Smooth muscle cell (in vitro differentiated cells): Measurements from ENCODE around the gene SLC25A31. TPM values are rescaled to one million over a fixed set of nuclear protein-coding genes. Genes with fewer than 3 reads are reported as not detected.

Experiments
- DNase-seq: peaks from one replicate; lab custom pipeline; 2025; ENCODE audit not compliant: unreplicated experiment; lab: John Stamatoyannopoulos, UW
- H2AFZ ChIP-seq: fragments of 200-600 bp; sonication (generic); 2 replicates; pipeline ENCODE4 v1.6.0; 2016; ENCODE audit warnings: antibody characterized with exemption, low read depth, mild to moderate bottlenecking
- H3F3A ChIP-seq: fragments of 200-600 bp; sonication (generic); 2 replicates; pipeline ENCODE4 v1.6.0; 2017; ENCODE audit warnings: antibody characterized with exemption, low read depth
- H3K27ac ChIP-seq: fragments of 200-600 bp; sonication (generic); 2 replicates; pipeline ENCODE4 v1.5.1; 2016; ENCODE audit warnings: low read depth, mild to moderate bottlenecking
- H3K27me3 ChIP-seq: fragments of 200-600 bp; sonication (generic); 2 replicates; pipeline ENCODE4 v1.6.1; 2016; ENCODE audit warnings: low read depth, mild to moderate bottlenecking
- H3K36me3 ChIP-seq: fragments of 200-600 bp; sonication (generic); 2 replicates; pipeline ENCODE4 v1.5.1; 2016; ENCODE audit warnings: low read depth
- H3K4me1 ChIP-seq: fragments of 200-600 bp; sonication (generic); 2 replicates; pipeline ENCODE4 v1.5.1; 2016; ENCODE audit warnings: low read depth
- H3K4me2 ChIP-seq: fragments of 200-600 bp; sonication (generic); 2 replicates; pipeline ENCODE4 v1.6.0; 2016; ENCODE audit warnings: mild to moderate bottlenecking
- H3K4me3 ChIP-seq: fragments of 200-600 bp; sonication (generic); 2 replicates; pipeline ENCODE4 v1.5.1; 2016; ENCODE audit warnings: mild to moderate bottlenecking
- H3K79me2 ChIP-seq: fragments of 200-600 bp; sonication (generic); 2 replicates; pipeline ENCODE4 v1.6.0; 2016; ENCODE audit warnings: low read depth, mild to moderate bottlenecking
- H3K9ac ChIP-seq: fragments of 200-600 bp; sonication (generic); 2 replicates; pipeline ENCODE4 v1.6.0; 2016; ENCODE audit warnings: low read depth
- H3K9me3 ChIP-seq: fragments of 200-600 bp; sonication (generic); replicated peaks from 2 replicates; pipeline ENCODE4 v1.5.1; 2016; ENCODE audit warnings: low read depth
- H4K20me1 ChIP-seq: fragments of 200-600 bp; sonication (generic); 2 replicates; pipeline ENCODE4 v1.6.0; 2016; ENCODE audit warnings: low read depth
- CTCF ChIP-seq: fragments of 200-600 bp; sonication (generic); IDR thresholded peaks from 2 replicates; pipeline ENCODE4 v1.5.1; 2017; ENCODE audit warnings: borderline replicate concordance, mild to moderate bottlenecking, antibody characterized with exemption; ENCODE audit not compliant: insufficient read depth, poor library complexity, severe bottlenecking
- WGBS: methylation state at CpG from one replicate; pipeline ENCODE4 v1.1.7; 2016; ENCODE audit warnings: low lambda C conversion rate; 5-methylcytosine and 5-hydroxymethylcytosine counted together
- polyA plus RNA-seq: library from polyadenylated mRNA; unstranded; fragments of >200 nt; fragmentation: Nextera tagmentation; extraction: Ambion mirVana; gene quantifications from 2 replicates; pipeline ENCODE4 v1.2.1, GENCODE V29; 2016
- total RNA-seq: library from RNA; depleted of rRNA; stranded (reverse); fragments of >200 nt; gene quantifications from 2 replicates; pipeline ENCODE4 v1.2.3, GENCODE V29; 2014

SLC25A31 gene
- total and polyA plus RNA-seq, 2 experiments from 2014 or later = not detected

DNA sequence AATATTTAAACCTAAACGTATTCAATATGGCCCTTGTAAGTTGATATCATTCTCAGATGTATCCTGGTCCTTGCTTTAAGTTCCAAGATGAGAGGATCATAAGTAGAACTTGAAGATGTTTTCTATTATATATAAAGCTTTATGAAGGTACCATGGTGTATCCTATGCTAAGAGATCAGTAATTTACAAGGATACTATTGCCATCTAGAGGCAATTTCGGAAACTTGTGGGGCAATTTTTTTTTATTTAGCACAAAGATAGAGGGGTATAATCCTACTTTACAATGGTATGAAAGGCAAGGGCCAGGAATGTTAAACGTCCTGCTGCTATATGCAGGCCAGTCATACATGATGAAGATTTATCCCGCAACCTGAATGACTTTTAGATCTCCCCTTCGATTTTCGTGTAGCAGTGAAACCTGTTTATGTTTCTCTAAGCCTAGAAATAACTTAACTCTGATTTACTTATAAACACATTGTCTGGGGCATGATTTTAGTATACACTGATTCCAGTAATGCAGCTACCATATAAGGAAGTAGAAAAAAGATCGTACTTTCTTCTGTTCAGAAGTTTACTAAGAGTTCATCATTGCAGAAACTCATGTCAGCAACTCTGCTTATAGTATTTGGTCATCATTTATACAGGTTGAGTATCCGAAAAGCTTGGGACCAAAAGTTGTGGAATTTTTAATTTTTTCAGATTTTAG lies 2.6 kb downstream of the SLC25A31 start:
- H3K9ac ChIP-seq = no peak overlapping the region
- no peak overlapping the region for H3K27ac ChIP-seq
- no peaks in the 10 kb centered on the region for H3F3A ChIP-seq
- H3K79me2 ChIP-seq = no peaks in the 10 kb centered on the region
- no peaks in the 10 kb centered on the region for H3K4me1 ChIP-seq
- H3K4me2 ChIP-seq = no peak overlapping the region
- no peaks in the 10 kb centered on the region for H3K9me3 ChIP-seq
- no peaks in the 10 kb centered on the region for H3K27me3 ChIP-seq
- no peak for DNase-seq
- 30% methylated on average over 8 of the region's 8 CpGs for WGBS
- no peaks in the 10 kb centered on the region for H4K20me1 ChIP-seq
- H3K36me3 ChIP-seq = no peaks in the 10 kb centered on the region
- TF ChIP-seq CTCF = peak; percentile 60
- no peak overlapping the region for H2AFZ ChIP-seq
- H3K4me3 ChIP-seq = no peak overlapping the region

DNA sequence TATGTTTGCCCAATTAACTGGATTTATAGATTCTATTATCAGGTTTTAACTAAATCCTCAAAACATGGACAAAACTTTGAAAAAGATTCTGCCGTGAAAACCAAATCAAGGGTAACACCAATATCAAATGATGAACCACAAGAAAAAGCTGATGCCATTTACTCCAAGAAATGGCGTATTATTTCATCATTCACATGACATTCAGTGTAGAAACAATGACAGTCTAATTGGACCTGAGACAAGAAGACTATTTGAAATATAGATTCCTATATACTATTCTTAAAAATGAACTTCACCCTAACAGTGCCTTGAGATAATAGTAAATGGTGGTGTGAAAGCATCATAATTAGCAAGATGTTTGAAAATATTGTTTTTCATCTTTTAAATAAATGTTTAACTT lies 4.8 kb downstream of the SLC25A31 start:
- Histone ChIP-seq H3K79me2 (no peaks in the 10 kb centered on the region), H4K20me1 (no peaks in the 10 kb centered on the region), H3K9ac (no peak overlapping the region), H3K4me3 (no peak overlapping the region), H3K4me1 (no peaks in the 10 kb centered on the region), H3F3A (no peaks in the 10 kb centered on the region), H3K36me3 (no peaks in the 10 kb centered on the region), H2AFZ (no peak overlapping the region), H3K9me3 (no peaks in the 10 kb centered on the region), H3K27me3 (no peaks in the 10 kb centered on the region), H3K27ac (no peak overlapping the region), H3K4me2 (no peak overlapping the region)
- WGBS = 87% methylated on average over 2 of the region's 2 CpGs
- no peak for TF ChIP-seq CTCF
- no peak for DNase-seq

GRCh38 chr4:127737295-127737694 lies 7.1 kb downstream of the SLC25A31 start:
- H3K9ac ChIP-seq = no peak overlapping the region
- no peaks in the 10 kb centered on the region for H3K4me1 ChIP-seq
- H3K27me3 ChIP-seq = no peaks in the 10 kb centered on the region
- no peak for TF ChIP-seq CTCF
- no peak overlapping the region for H2AFZ ChIP-seq
- H4K20me1 ChIP-seq = no peaks in the 10 kb centered on the region
- no peaks in the 10 kb centered on the region for H3F3A ChIP-seq
- H3K4me2 ChIP-seq = no peak overlapping the region
- 76% methylated on average over 4 of the region's 4 CpGs for WGBS
- no peak overlapping the region for H3K27ac ChIP-seq
- H3K36me3 ChIP-seq = no peaks in the 10 kb centered on the region
- H3K79me2 ChIP-seq = no peaks in the 10 kb centered on the region
- H3K9me3 ChIP-seq = no peaks in the 10 kb centered on the region
- H3K4me3 ChIP-seq = no peak overlapping the region
- no peak for DNase-seq

- Histone ChIP-seq H3K4me2 (no peak overlapping the region), H3K9ac (no peak overlapping the region), H3K27ac (no peak overlapping the region), H2AFZ (no peak overlapping the region), H3K4me3 (no peak overlapping the region), H3K27me3 (no peaks in the 10 kb centered on the region), H3K79me2 (no peaks in the 10 kb centered on the region), H4K20me1 (no peaks in the 10 kb centered on the region), H3F3A (no peaks in the 10 kb centered on the region), H3K9me3 (no peaks in the 10 kb centered on the region), H3K4me1 (no peaks in the 10 kb centered on the region), H3K36me3 (no peaks in the 10 kb centered on the region)
- no peak for DNase-seq
- no peak for TF ChIP-seq CTCF
- WGBS = 95% methylated on average over 1 of the region's 1 CpG
These were observed 11.0 kb downstream of the SLC25A31 start for GRCh38 chr4:127741247-127741646.
